HEK293 (cell line): ENCODE measurements around the gene HACD3.

Source experiments
- CTCF ChIA-PET: fragments of 350-600 bp; formaldehyde crosslinking; extraction: SDS; loops from one replicate; lab custom pipeline; 2021; ENCODE audit warnings: antibody characterized with exemption; lab: Yijun Ruan, JAX
- POLR2A ChIA-PET: fragments of 300-600 bp; formaldehyde crosslinking; extraction: SDS; loops from one replicate; lab custom pipeline; 2020; ENCODE audit warnings: antibody characterized with exemption, inconsistent platforms; lab: Yijun Ruan, JAX
- H3K27ac ChIP-seq: fragments of 200-500 bp; sonication (Bioruptor generic); 2 replicates; pipeline ENCODE4 v1.5.1; 2014; ENCODE audit warnings: low read depth, low read length, control low read depth, inconsistent platforms; ENCODE audit errors: extremely low read depth
- H3K36me3 ChIP-seq, 2 experiments: fragments of 200-500 bp in 1 of 2; sonication (Bioruptor generic) in 1 of 2; 1 replicate in 1 of 2; 2 replicates in 1 of 2; pipeline ENCODE4 v1.5.1; 2014 to 2017; ENCODE audit warnings: inconsistent platforms in 2 of 2, low read length in 2 of 2; ENCODE audit not compliant: control insufficient read depth in 2 of 2, insufficient read depth in 1 of 2
- H3K4me1 ChIP-seq: fragments of 200-500 bp; sonication (Bioruptor generic); 2 replicates; pipeline ENCODE4 v1.5.1; 2014; ENCODE audit warnings: mild to moderate bottlenecking, low read length, inconsistent platforms; ENCODE audit not compliant: control insufficient read depth, insufficient read depth
- H3K4me3 ChIP-seq: 2 replicates; pipeline ENCODE4 v1.5.1; 2011; ENCODE audit warnings: low read depth, mild to moderate bottlenecking, control low read depth, low read length, moderate library complexity
- H3K9me3 ChIP-seq: fragments of 200-500 bp; sonication (Bioruptor generic); 2 replicates; pipeline ENCODE4 v1.5.1; 2014; ENCODE audit warnings: low read depth, low read length, inconsistent platforms; ENCODE audit not compliant: control insufficient read depth, insufficient read depth
- GLIS1 ChIP-seq: fragments of 450-650 bp; formaldehyde crosslinking; IDR thresholded peaks from 2 replicates; pipeline ENCODE4 v1.5.1; 2016; ENCODE audit warnings: missing biosample characterization, missing genetic modification characterization
- KLF17 ChIP-seq: fragments of 450-650 bp; formaldehyde crosslinking; IDR thresholded peaks from 2 replicates; pipeline ENCODE4 v1.5.1; 2016; ENCODE audit warnings: missing biosample characterization, missing genetic modification characterization
- KLF8 ChIP-seq: fragments of 450-650 bp; formaldehyde crosslinking; IDR thresholded peaks from 2 replicates; pipeline ENCODE4 v1.5.1; 2016; ENCODE audit warnings: missing biosample characterization, missing genetic modification characterization
- ZBTB7A ChIP-seq: fragments of 450-650 bp; formaldehyde crosslinking; IDR thresholded peaks from 2 replicates; pipeline ENCODE4 v1.5.1; 2016; ENCODE audit warnings: low read depth, missing biosample characterization, missing genetic modification characterization
- ZEB2 ChIP-seq: fragments of 450-650 bp; formaldehyde crosslinking; IDR thresholded peaks from 2 replicates; pipeline ENCODE4 v1.5.1; 2016; ENCODE audit warnings: missing biosample characterization, missing genetic modification characterization
- ZNF112 ChIP-seq: fragments of 450-650 bp; formaldehyde crosslinking; IDR thresholded peaks from 2 replicates; pipeline ENCODE4 v1.5.0; 2017; ENCODE audit warnings: missing biosample characterization, missing genetic modification characterization
- ZNF157 ChIP-seq: fragments of 450-650 bp; formaldehyde crosslinking; IDR thresholded peaks from 2 replicates; pipeline ENCODE4 v1.5.1; 2016; ENCODE audit warnings: missing biosample characterization, missing genetic modification characterization
- ZNF175 ChIP-seq: fragments of 450-650 bp; formaldehyde crosslinking; IDR thresholded peaks from 2 replicates; pipeline ENCODE4 v1.5.1; 2016; ENCODE audit warnings: missing biosample characterization, missing genetic modification characterization
- ZNF214 ChIP-seq: fragments of 450-650 bp; formaldehyde crosslinking; IDR thresholded peaks from 2 replicates; pipeline ENCODE4 v1.5.1; 2017; ENCODE audit warnings: missing biosample characterization, mild to moderate bottlenecking, missing genetic modification characterization, borderline replicate concordance
- ZNF341 ChIP-seq: fragments of 450-650 bp; formaldehyde crosslinking; IDR thresholded peaks from 2 replicates; pipeline ENCODE4; 2016; ENCODE audit warnings: low read depth, missing biosample characterization, missing genetic modification characterization
- ZNF37A ChIP-seq: fragments of 450-650 bp; IDR thresholded peaks from 2 replicates; pipeline ENCODE4 v1.5.1; 2018; ENCODE audit warnings: missing biosample characterization, missing genetic modification characterization
- ZNF596 ChIP-seq: fragments of 450-650 bp; IDR thresholded peaks from 2 replicates; pipeline ENCODE4 v1.5.0; 2018; ENCODE audit warnings: missing biosample characterization, mild to moderate bottlenecking, missing genetic modification characterization, moderate library complexity
- ZNF777 ChIP-seq: fragments of 450-650 bp; formaldehyde crosslinking; IDR thresholded peaks from 2 replicates; pipeline ENCODE4 v1.5.1; 2017; ENCODE audit warnings: missing biosample characterization, missing genetic modification characterization, borderline replicate concordance
- ZSCAN30 ChIP-seq: fragments of 450-650 bp; IDR thresholded peaks from 2 replicates; pipeline ENCODE4 v1.5.1; 2018; ENCODE audit warnings: missing biosample characterization, mild to moderate bottlenecking, missing genetic modification characterization, moderate library complexity
- TF ChIP-seq, protein P1 (sequence below): fragments of 450-650 bp; IDR thresholded peaks from 2 replicates; pipeline ENCODE4 v1.5.1; 2018; ENCODE audit warnings: missing biosample characterization, mild to moderate bottlenecking, missing genetic modification characterization
- TF ChIP-seq, protein P2 (sequence below): fragments of 450-650 bp; formaldehyde crosslinking; IDR thresholded peaks from 2 replicates; pipeline ENCODE4 v1.5.1; 2017; ENCODE audit warnings: missing biosample characterization, missing genetic modification characterization
- TF ChIP-seq, protein P3 (sequence below): fragments of 450-650 bp; formaldehyde crosslinking; IDR thresholded peaks from 2 replicates; pipeline ENCODE4 v1.5.1; 2016; ENCODE audit warnings: missing biosample characterization, missing genetic modification characterization
- TF ChIP-seq, protein P4 (sequence below): fragments of 450-650 bp; formaldehyde crosslinking; IDR thresholded peaks from 2 replicates; pipeline ENCODE4 v1.5.1; 2016; ENCODE audit warnings: missing biosample characterization, missing genetic modification characterization

Gene HACD3

DNA sequence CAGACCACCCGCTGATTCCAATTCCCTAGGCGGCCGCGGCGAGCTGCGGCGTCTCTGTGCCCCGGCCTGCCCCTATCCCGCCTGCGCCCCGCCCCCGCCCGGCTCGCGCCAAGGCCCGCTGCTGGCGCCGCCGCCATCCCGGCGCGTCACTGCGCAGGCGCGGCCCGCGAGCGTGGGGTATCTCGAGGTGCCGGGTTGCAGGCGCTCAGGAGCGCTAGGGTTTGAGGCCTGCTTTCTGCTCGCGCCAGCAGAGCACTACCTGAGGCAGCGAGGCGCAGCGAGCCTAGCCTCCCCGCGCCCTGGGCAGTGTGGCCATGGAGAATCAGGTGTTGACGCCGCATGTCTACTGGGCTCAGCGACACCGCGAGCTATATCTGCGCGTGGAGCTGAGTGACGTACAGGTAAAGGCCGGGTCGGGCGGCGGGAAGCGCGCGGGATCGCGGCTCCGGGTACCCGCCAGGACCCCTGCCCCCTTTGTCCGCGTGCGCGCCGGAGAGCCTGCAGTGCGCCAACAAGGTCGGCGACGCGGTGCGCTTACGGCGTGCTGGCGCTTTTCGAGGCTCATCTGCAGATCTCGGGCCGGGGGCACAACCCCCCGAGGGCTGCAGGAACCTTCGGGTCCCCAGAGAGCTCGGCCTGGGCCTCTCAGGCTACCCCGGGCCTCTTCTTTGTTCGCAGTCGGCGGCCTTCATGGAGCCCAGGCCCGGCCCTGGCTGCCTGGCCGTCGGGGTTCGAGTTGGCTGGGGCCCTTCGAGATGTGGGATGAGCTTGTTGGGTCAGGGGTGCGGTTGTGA is at the start of gene HACD3 (continued):
- TF ChIP-seq, protein P1, sequence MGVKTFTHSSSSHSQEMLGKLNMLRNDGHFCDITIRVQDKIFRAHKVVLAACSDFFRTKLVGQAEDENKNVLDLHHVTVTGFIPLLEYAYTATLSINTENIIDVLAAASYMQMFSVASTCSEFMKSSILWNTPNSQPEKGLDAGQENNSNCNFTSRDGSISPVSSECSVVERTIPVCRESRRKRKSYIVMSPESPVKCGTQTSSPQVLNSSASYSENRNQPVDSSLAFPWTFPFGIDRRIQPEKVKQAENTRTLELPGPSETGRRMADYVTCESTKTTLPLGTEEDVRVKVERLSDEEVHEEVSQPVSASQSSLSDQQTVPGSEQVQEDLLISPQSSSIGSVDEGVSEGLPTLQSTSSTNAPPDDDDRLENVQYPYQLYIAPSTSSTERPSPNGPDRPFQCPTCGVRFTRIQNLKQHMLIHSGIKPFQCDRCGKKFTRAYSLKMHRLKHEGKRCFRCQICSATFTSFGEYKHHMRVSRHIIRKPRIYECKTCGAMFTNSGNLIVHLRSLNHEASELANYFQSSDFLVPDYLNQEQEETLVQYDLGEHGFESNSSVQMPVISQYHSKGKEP, result peak; percentile 66

GRCh38 chr15:65484876-65485275 is 45.4 kb upstream of the HACD3 start:
- Histone ChIP-seq H3K27ac (no peak overlapping the region), H3K9me3 (no peaks in the 10 kb centered on the region; the same call in 1 of the 2 replicates), H3K4me3 (no peak overlapping the region), H3K36me3 (peaks cover 73 to 88% of the 10 kb centered on the region in 2 experiments), H3K4me1 (no peaks in the 10 kb centered on the region)
- ChIA-PET POLR2A (interaction anchor here (0.6 kb wide), 1 partner anchor 28 kb away, joined by 6 read pairs; no protein-coding TSS in a partner anchor), CTCF (no interaction called here)
- TF ChIP-seq KLF17 (tag by site-specific recombination) (no peak), ZNF37A (no peak), ZNF175 (no peak), ZNF596 (no peak), ZEB2 (tag by site-specific recombination) (no peak), ZNF341 (tag by site-specific recombination) (no peak), ZNF112 (no peak), ZNF157 (tag by site-specific recombination) (no peak), ZNF777 (tag by site-specific recombination) (no peak), ZSCAN30 (no peak), ZBTB7A (tag by site-specific recombination) (no peak)
- TF ChIP-seq, protein P2, sequence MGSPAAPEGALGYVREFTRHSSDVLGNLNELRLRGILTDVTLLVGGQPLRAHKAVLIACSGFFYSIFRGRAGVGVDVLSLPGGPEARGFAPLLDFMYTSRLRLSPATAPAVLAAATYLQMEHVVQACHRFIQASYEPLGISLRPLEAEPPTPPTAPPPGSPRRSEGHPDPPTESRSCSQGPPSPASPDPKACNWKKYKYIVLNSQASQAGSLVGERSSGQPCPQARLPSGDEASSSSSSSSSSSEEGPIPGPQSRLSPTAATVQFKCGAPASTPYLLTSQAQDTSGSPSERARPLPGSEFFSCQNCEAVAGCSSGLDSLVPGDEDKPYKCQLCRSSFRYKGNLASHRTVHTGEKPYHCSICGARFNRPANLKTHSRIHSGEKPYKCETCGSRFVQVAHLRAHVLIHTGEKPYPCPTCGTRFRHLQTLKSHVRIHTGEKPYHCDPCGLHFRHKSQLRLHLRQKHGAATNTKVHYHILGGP (tag by site-specific recombination), result no peak
- TF ChIP-seq, protein P3, sequence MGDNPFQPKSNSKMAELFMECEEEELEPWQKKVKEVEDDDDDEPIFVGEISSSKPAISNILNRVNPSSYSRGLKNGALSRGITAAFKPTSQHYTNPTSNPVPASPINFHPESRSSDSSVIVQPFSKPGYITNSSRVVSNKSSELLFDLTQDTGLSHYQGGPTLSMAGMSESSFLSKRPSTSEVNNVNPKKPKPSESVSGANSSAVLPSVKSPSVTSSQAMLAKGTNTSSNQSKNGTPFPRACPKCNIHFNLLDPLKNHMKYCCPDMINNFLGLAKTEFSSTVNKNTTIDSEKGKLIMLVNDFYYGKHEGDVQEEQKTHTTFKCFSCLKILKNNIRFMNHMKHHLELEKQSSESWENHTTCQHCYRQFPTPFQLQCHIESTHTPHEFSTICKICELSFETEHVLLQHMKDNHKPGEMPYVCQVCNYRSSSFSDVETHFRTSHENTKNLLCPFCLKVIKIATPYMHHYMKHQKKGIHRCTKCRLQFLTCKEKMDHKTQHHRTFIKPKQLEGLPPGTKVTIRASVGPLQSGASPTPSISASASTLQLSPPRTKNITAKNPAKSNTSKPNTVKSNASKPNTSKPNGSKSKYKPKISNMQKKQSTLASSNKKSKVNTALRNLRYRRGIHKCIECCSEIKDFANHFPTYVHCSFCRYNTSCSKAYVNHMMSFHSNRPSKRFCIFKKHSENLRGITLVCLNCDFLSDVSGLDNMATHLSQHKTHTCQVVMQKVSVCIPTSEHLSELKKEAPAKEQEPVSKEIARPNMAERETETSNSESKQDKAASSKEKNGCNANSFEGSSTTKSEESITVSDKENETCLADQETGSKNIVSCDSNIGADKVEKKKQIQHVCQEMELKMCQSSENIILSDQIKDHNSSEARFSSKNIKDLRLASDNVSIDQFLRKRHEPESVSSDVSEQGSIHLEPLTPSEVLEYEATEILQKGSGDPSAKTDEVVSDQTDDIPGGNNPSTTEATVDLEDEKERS, result no peak

DNA sequence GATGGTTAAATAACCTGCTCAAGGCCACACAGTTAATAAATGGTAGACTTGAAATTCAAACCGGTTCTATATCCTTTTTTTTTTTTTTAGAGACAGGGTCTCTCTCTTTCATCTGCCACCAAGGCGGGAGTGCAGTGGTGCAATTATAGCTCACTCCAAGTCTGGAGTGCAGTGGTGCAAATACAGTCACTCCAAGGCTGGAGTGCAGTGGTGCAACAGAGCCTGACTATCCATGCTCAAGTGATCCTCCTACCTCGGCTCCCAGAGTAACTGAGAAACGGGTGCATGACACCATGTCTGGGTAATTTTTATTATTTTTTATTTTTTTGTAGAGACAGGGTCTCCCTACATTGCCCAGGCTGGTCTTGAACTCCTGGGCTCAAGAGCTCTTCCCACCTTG is 36.2 kb upstream of the HACD3 start:
- H3K27ac ChIP-seq, result no peak overlapping the region
- TF ChIP-seq GLIS1 (tag by site-specific recombination) (no peak), ZNF214 (tag by site-specific recombination) (no peak), KLF8 (tag by site-specific recombination) (no peak)
- TF ChIP-seq, protein P4, sequence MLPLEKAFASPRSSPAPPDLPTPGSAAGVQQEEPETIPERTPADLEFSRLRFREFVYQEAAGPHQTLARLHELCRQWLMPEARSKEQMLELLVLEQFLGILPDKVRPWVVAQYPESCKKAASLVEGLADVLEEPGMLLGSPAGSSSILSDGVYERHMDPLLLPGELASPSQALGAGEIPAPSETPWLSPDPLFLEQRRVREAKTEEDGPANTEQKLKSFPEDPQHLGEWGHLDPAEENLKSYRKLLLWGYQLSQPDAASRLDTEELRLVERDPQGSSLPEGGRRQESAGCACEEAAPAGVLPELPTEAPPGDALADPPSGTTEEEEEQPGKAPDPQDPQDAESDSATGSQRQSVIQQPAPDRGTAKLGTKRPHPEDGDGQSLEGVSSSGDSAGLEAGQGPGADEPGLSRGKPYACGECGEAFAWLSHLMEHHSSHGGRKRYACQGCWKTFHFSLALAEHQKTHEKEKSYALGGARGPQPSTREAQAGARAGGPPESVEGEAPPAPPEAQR (tag by site-specific recombination), result no peak
- H3K4me1 ChIP-seq, result no peaks in the 10 kb centered on the region
- H3K36me3 ChIP-seq, result peaks cover 59 to 83% of the 10 kb centered on the region in 2 experiments
- ChIA-PET POLR2A (interaction anchor here (0.6 kb wide), 1 partner anchor 640 kb away, joined by 3 read pairs; no protein-coding TSS in a partner anchor), CTCF (interaction anchor here (1.2 to 1.3 kb wide), 2 partner anchors 93 to 109 kb away, joined by 4 to 5 read pairs; no protein-coding TSS in a partner anchor)
- no peaks in the 10 kb centered on the region for H3K9me3 ChIP-seq
- H3K4me3 ChIP-seq, result no peak overlapping the region
